ENCODE measurements around the gene GMPPA. TPM values are rescaled to one million over a fixed set of nuclear protein-coding genes. Genes with fewer than 3 reads are reported as not detected.

Gene GMPPA
- total RNA-seq, 1 experiment from 2014 or later = 51.9 TPM

GRCh38 chr2:219551441-219552381 lies 53.0 kb downstream of the GMPPA start:
- Mint-ChIP-seq H3K4me1 (peaks cover 10% of the 10 kb centered on the region), H3K4me3 (peak overlapping the region; percentile 93)
- POLR2A ChIA-PET = interaction anchor here (0.5 to 2.8 kb wide), 5 partner anchors 8 to 46 kb away, joined by 3 to 17 read pairs (median 14); partner anchors contain the start of genes CHPF, INHA, OBSL1 and STK11IP

DNA sequence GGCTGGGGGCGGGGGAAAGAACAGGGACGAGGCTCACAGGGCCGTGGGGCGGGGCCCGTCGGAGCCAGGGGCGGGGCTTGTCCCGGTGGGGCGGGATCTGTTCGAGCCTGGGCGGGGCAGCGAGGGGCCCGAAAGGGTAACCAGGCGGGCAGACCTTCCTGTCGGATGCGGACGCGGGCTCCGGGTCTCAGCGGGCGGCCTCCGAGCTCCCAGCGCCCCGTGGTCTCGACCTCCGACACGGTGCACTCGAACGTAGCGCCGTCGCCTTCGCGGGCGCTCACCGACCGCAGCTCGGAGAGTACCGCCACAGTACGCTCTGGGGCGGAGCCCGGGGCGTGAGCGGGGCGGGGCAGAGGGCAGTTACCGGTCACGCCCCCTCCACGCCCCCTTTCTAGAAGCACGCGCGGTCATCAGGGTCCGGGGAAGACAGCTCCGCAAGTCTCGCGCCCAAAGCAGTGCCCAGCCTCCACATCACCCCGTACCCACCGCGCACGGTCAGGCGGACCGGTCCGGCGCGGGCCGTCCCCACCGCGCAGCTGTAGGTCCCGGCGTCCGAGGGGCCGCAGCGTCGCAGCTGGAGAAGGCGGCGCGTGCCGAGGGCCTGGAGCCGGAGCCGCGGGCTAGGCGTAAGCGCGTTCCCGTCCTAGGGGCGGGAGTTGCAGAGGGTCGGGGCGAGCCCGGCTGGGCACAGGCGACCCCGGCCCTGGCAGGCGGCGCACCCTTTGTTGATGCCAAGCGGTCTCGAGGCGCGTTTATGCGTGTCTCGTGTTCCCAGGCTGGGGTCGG lies 53.9 kb downstream of the GMPPA start:
- Mint-ChIP-seq H3K4me3 (peak overlapping the region; percentile 93), H3K36me3 (peaks cover 10% of the 10 kb centered on the region; the same call in 1 of the 2 replicates), H3K27ac (no peak overlapping the region)
- TF ChIP-seq GRHL2 (CRISPR knock-in tag; IDR thresholded peaks at IDR 0.05; ENCODE audit: insufficient replicate concordance, severe bottlenecking) (no peak), SMAD4 (CRISPR knock-in tag; IDR thresholded peaks at IDR 0.05) (no peak), OVOL2 (CRISPR knock-in tag; IDR thresholded peaks at IDR 0.05; ENCODE audit: borderline replicate concordance) (no peak), SP1 (CRISPR knock-in tag; conservative IDR thresholded peaks at IDR 0.05) (peak; percentile 94), ATF1 (CRISPR knock-in tag; IDR thresholded peaks at IDR 0.05) (0 out of 2 replicates have a peak, but pooled peaks have one; percentile 57), HMGA2 (CRISPR knock-in tag; IDR thresholded peaks at IDR 0.05) (no peak), ZNF532 (CRISPR knock-in tag; IDR thresholded peaks at IDR 0.05; ENCODE audit: borderline replicate concordance) (no peak), CDX4 (CRISPR knock-in tag; IDR thresholded peaks at IDR 0.05; ENCODE audit: borderline replicate concordance) (no peak)
- TF ChIP-seq, protein P1, sequence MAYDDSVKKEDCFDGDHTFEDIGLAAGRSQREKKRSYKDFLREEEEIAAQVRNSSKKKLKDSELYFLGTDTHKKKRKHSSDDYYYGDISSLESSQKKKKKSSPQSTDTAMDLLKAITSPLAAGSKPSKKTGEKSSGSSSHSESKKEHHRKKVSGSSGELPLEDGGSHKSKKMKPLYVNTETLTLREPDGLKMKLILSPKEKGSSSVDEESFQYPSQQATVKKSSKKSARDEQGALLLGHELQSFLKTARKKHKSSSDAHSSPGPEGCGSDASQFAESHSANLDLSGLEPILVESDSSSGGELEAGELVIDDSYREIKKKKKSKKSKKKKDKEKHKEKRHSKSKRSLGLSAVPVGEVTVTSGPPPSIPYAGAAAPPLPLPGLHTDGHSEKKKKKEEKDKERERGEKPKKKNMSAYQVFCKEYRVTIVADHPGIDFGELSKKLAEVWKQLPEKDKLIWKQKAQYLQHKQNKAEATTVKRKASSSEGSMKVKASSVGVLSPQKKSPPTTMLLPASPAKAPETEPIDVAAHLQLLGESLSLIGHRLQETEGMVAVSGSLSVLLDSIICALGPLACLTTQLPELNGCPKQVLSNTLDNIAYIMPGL (CRISPR knock-in tag; IDR thresholded peaks at IDR 0.05) = peak; percentile 76; the same call in 1 of the 2 replicates

More at GRCh38 chr2:219551441-219552381, 53.0 kb downstream of the GMPPA start:
- Mint-ChIP-seq H3K36me3 (peaks cover 16% of the 10 kb centered on the region), H3K27ac (peak overlapping the region; percentile 90), H3K9me3 (no peaks in the 10 kb centered on the region), H3K27me3 (ENCODE audit: low read depth) (peaks cover 43% of the 10 kb centered on the region)
- ATAC-seq = peak; percentile 57
- DNase-seq (ENCODE audit: low spot score) = no peak
- CTCF ChIA-PET = interaction anchor here (0.6 to 3.9 kb wide), 13 partner anchors 8 to 257 kb away, joined by 3 to 35 read pairs (median 4); partner anchors contain the start of genes CHPF, GMPPA and TMEM198
- TF ChIP-seq TP53 (CRISPR knock-in tag; IDR thresholded peaks at IDR 0.05) = peak; percentile 73; the same call in 1 of the 2 replicates
- TF ChIP-seq, protein P2, sequence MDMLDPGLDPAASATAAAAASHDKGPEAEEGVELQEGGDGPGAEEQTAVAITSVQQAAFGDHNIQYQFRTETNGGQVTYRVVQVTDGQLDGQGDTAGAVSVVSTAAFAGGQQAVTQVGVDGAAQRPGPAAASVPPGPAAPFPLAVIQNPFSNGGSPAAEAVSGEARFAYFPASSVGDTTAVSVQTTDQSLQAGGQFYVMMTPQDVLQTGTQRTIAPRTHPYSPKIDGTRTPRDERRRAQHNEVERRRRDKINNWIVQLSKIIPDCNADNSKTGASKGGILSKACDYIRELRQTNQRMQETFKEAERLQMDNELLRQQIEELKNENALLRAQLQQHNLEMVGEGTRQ (CRISPR knock-in tag; IDR thresholded peaks at IDR 0.05) = peak; percentile 51
- TF ChIP-seq ZNF416 (CRISPR knock-in tag; IDR thresholded peaks at IDR 0.05) = 0 out of 2 replicates have a peak, but pooled peaks have one; percentile 57
- no peak for TF ChIP-seq KAT7 (CRISPR knock-in tag; IDR thresholded peaks at IDR 0.05; ENCODE audit: borderline replicate concordance)
- peak; percentile 70; the same call in 1 of the 2 replicates for TF ChIP-seq ARID4B (CRISPR knock-in tag; IDR thresholded peaks at IDR 0.05; ENCODE audit: borderline replicate concordance)

More for the DNA sequence above, 53.9 kb downstream of the GMPPA start:
- ATAC-seq = peak; percentile 90
- Mint-ChIP-seq H3K9me3 (no peaks in the 10 kb centered on the region), H3K4me1 (peaks cover 10% of the 10 kb centered on the region), H3K27me3 (ENCODE audit: low read depth) (peaks cover 38% of the 10 kb centered on the region)
- ChIA-PET CTCF (interaction anchor here (0.8 to 3.9 kb wide), 11 partner anchors 8 to 258 kb away, joined by 3 to 35 read pairs (median 5); partner anchors contain the start of genes CHPF, GMPPA and TMEM198), POLR2A (interaction anchor here (0.5 to 2.8 kb wide), 6 partner anchors 9 to 45 kb away, joined by 3 to 17 read pairs (median 12); partner anchors contain the start of genes CHPF, INHA, OBSL1 and STK11IP)
- DNase-seq (ENCODE audit: low spot score) = peak; percentile 94
